HG03439 (cell line): ENCODE data around the gene DLL1.
A peak's percentile ranks its signal among the peaks of the same experiment; 100 is the strongest.
"Not testable (repeated sequence)": the region's sequence is repeated elsewhere in the genome, so short reads cannot be mapped to it uniquely, and the experiment has no call there.

ENCODE experiments used
- ATAC-seq: cut with Tn5 transposase; IDR thresholded peaks from one replicate; pipeline ENCODE4 v1.9.1; 2021; ENCODE audit warnings: mild to moderate bottlenecking, moderate library complexity; ENCODE audit not compliant: unreplicated experiment

DLL1 gene, protein sequence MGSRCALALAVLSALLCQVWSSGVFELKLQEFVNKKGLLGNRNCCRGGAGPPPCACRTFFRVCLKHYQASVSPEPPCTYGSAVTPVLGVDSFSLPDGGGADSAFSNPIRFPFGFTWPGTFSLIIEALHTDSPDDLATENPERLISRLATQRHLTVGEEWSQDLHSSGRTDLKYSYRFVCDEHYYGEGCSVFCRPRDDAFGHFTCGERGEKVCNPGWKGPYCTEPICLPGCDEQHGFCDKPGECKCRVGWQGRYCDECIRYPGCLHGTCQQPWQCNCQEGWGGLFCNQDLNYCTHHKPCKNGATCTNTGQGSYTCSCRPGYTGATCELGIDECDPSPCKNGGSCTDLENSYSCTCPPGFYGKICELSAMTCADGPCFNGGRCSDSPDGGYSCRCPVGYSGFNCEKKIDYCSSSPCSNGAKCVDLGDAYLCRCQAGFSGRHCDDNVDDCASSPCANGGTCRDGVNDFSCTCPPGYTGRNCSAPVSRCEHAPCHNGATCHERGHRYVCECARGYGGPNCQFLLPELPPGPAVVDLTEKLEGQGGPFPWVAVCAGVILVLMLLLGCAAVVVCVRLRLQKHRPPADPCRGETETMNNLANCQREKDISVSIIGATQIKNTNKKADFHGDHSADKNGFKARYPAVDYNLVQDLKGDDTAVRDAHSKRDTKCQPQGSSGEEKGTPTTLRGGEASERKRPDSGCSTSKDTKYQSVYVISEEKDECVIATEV

GRCh38 chr6:170290296-170291128 is at the start of gene DLL1:
Gene DLL1, minus strand, starts transcription at chr6:170291078. Its CDS starts 939 bp downstream, at chr6:170290139.
- ATAC-seq = no peak

DNA sequence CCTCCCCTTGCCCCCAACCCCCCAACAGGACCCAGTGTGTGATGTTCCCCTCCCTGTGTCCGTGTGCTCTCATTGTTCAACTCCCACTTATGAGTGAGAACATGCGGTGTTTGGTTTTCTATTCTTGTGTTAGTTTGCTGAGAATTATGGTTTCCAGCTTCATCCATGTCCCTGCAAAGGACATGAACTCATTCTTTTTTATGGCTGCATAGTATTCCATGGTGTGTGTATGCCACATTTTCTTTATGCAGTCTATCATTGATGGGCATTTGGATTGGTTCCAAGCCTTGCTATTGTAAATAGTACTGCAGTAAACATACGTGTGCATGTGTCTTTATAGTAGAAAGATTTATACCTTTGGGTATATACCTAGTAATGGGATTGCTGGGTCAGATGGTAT is 44.3 kb upstream of the DLL1 start:
- not testable (repeated sequence) for ATAC-seq

DNA sequence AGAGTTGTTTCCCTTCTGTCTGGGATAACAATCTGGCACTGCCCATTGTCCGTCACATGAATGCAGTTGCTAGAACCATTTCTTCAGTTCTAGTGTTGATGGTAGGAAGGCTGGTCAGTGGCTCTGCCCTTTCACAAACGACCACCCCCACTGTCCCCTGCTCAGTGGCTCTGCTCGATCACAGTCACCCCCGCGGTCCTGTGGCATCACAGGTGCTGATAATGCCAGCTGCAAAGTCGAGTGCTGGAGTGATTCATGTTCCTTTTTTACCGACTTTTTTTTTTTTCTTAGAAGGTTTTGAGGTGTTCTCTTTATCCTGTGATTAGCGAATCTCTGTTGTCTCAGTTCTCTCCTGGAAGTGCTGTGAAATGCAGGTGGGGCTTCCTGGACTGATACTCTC is 38.4 kb upstream of the DLL1 start:
- no peak for ATAC-seq

DNA sequence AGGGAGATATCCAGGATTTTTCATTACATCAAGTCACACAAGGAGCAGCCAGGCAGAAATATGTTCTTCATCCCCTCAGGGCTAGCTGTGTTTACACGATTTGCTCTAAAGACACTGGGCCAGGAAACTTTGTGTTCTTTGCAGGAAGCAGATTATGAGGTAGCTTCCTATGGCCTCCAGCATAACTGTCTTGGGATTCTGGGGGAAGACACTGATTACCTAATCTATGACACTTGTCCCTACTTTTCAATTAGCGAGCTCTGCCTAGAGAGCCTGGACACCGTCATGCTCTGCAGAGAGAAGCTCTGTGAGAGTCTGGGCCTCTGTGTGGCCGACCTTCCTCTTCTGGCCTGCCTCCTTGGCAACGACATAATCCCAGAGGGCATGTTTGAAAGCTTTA is 26.8 kb upstream of the DLL1 start:
- ATAC-seq = no peak

- ATAC-seq = no peak
These were observed 26.2 kb upstream of the DLL1 start for GRCh38 chr6:170317076-170317475.

DNA sequence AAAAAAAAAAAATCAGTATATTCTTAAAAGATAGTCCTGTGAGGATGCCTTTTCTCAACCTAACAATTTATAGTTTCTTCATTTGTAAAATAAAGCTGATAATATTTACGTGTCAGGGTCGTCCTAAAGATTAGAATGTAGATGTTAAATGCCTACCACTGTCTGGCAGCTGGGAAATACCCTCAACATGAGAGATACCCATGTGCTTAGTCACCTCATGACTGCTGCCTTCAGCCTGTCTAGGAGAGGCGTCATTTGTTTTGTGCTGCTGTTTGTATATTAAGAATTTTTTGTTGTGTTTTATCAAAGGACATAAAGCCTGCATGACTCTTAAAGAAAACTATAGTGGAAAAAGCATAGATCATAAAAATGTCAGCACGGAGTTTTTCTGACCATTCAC is 25.2 kb upstream of the DLL1 start:
- no peak for ATAC-seq

DNA sequence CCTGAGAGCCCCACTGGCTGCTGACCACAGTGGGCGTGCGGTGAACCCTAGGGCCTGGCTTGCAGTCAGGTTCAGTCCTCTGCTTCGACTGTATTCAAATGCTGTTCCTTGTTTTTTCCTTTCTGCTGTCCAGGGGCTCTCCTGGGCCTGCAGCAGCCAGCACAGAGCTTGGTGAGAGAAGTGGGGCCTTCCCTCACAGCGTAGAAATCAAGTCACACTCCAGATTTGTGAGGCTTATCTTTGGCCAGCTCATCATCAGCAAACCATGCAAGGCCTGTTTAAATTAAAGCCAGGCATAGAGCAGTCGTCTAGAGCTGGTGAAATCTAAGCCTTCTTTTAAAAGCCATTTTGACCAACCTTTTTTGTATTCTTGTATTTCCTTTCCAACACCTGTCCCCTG is 24.1 kb upstream of the DLL1 start:
- ATAC-seq = no peak

DNA sequence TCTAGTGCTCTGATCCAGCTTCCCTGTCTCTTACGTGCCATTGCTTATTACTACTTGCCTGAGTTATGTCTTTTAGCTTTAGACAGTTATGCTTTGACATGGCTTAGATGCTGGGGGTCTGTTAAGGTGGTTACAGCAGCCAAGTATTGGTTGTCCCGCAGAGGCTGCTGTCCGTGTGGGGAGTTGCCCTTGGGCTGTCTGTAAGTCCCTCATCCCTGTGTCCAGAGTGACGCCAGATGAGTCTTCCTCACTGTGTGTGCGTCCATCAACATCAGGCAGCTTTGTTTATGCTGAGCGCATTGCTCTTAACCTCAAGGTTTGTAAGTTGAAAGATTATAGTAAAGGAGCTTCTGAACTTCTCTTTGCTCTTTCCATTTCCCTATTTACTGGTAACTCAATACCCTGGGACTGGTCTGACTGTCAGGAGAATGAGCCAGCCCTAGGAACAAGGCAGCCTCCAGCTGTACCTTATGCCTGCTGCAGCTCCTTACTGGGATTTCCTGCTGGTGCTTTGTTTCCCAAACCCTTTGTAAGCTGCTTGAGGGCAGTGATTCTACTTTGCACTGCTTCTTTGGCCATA is 22.9 kb upstream of the DLL1 start:
- ATAC-seq = no peak

- no peak for ATAC-seq
These were observed 22.0 kb upstream of the DLL1 start for GRCh38 chr6:170312876-170313275.

DNA sequence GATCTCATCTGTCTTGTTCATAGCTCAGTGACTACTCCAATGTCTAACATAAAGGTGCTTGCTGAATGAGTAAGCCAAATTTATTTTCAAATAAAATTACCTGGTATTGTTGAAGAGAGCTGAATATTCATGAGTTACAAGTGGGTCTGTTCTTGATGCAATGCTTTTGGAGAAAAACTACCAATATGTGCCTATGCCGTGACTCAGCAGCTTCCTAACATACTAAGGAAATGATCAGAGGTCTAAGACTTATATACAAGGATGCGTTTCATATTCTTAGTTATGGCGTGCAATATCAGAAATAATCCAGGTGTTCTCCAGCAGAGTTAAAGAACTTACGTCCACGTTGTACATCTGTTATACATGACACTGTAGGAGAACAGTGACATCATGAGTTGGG is 20.8 kb upstream of the DLL1 start:
- ATAC-seq = no peak

- no peak for ATAC-seq
These were observed 17.9 kb upstream of the DLL1 start for GRCh38 chr6:170308761-170309160.

DNA sequence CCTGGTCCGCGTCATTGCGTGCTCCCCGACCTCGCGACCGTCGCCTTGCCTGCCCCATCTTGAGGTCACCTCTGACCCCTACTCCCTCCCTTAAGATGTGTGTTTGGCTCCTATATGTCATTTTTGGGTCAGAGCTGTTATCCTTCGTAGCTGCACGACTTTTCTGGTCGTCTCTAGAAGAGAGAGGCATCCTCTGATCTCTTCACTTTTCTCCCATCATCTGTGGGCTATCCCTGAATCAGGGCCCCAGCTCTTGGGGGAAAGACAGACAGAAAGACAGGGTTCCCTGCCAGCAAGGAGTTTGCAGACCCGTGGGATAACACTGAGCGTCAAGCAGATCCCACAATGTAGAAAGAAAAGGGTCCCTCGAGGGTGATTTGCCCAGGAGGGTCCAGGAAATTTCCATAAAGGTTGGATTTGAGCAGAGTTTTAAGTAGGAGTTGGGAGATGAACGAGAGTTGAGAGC is 16.2 kb upstream of the DLL1 start:
- no peak for ATAC-seq

DNA sequence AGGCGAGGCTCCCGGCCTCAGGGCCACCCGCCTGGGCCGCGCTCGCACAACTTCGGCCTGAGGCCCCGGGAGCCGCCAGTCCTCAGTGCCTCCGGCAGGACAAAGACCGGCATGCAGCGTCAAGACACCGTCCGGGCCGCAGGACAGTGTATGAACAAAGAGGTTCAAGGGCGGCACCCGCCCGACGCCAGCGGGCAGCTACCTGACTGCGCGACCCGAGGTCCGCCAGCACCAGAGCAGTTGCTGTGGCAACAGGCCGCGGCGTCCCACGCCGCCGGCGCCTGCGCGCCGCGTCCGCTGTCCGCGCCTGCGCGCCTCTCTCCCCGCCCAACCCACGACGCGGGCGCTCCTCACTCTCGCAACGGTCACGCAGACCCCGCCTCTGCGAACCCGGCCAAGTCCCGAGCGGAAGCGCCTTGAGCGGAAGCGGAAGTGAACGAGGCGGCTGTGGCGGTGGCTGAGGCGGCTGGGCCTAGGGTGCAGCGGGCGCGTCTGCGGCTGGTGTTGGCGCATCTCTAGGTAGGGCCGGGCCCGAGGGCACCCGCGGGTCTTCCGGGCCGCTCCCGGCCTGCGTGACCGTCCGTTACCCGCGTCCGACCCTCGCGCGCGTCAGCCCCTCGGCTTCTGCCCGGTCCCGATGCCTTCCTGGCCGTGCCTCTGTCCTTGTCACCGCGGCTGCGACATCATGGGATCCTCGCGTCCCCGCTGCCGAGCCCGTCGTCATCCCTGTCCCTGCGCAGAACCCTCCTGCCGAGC is 15.6 kb upstream of the DLL1 start, which contains the start of gene FAM120B:
Gene FAM120B (plus strand): TSS at position 435 of the 756 bp plus-strand sequence. CDS start 10,633 bp downstream, outside the sequence.
- ATAC-seq = peak; percentile 99

GRCh38 chr6:170305805-170306323 is 15.0 kb upstream of the DLL1 start:
- peak; percentile 19 for ATAC-seq

- no peak for ATAC-seq
These were observed 10.3 kb upstream of the DLL1 start for GRCh38 chr6:170301184-170301583.

- no peak for ATAC-seq
These were observed 7.8 kb upstream of the DLL1 start for GRCh38 chr6:170298688-170299087.

DNA sequence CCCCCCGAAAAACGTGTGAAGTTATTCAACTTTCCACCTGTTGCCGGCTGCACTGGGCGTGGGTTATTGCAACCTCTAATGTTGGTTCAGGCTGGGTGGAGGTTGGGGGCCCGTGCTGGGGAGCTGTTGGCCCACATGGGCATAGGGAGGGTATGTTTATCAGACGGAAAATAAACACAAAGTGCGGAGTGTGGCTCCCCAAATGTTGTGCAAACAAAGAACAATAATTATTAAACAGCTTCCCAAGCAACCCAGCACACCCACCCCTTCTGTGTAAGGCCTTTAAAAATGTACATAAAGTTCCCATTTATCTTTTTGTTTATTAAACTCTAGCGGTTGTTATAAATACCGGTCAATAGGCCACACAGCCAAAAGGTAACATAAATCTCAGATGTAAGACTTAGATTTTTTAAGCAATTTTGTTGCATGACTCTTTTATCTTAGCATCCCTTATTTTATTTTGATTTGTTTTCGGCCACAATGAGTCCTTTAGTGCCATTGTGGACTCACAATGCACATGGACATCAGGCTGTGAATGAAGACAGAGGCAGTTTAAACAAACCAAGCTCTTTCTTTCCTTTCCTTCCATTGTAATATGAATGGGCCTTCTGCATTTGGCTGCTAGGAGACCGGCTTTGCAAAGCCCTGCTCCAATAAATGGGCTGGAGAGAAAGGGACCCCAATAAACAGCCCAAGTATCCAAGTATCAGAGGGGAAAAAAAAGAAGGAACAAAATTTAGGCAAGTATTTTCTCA is 6.9 kb upstream of the DLL1 start:
- no peak for ATAC-seq

GRCh38 chr6:170296746-170297575 is 6.1 kb upstream of the DLL1 start:
- no peak for ATAC-seq
